Right lobe of liver (tissue), 6 donors: ENCODE measurements around the gene LDHB. TPM values are rescaled to one million over a fixed set of nuclear protein-coding genes. Genes with fewer than 3 reads are reported as not detected.

Experiments
- ATAC-seq, 4 donors: fragments of 200-7000 bp; cut with Tn5 transposase; one replicate each; pipeline ENCODE4 v1.9.1; 2020; ENCODE audit warnings: mild to moderate bottlenecking in 4 of 4, moderate library complexity in 4 of 4
- DNase-seq, 3 donors: peaks; one replicate each; pipeline ENCODE4 v3.0.0-alpha.2; 2020
- H3K27ac ChIP-seq, 3 donors: fragments of 200-600 bp; one replicate each; pipeline ENCODE4 v1.8.0; 2022
- H3K27me3 ChIP-seq, 2 donors: fragments of 200-600 bp; one replicate each; pipeline ENCODE4 v1.8.0; 2022
- H3K36me3 ChIP-seq, 4 donors: fragments of 200-600 bp; sonication (generic) in 1 of 4; one replicate each; pipeline versions ENCODE4 v1.5.1 to v1.8.0; 2017 to 2022; ENCODE audit warnings: control low read depth in 1 of 4
- H3K4me1 ChIP-seq, 4 donors: fragments of 200-600 bp; sonication (generic) in 1 of 4; one replicate each; pipeline versions ENCODE4 v1.5.1 to v1.8.0; 2017 to 2022; ENCODE audit warnings: control low read depth in 1 of 4
- H3K4me3 ChIP-seq, 3 donors: fragments of 200-600 bp; one replicate each; pipeline ENCODE4 v1.8.0; 2022
- H3K9me3 ChIP-seq, 4 donors: fragments of 200-600 bp; sonication (generic) in 1 of 4; one replicate each; pipeline versions ENCODE4 v1.5.1 to v1.8.0; 2017 to 2022; ENCODE audit warnings: control low read depth in 1 of 4
- POLR2A ChIP-seq: fragments of 450-650 bp; IDR thresholded peaks from one replicate; pipeline ENCODE4 v1.6.1; 2017; ENCODE audit warnings: antibody characterized with exemption, mild to moderate bottlenecking
- WGBS: methylation state at CpG from one replicate; pipeline ENCODE4 v1.1.6; 2018; ENCODE audit warnings: low coverage, low lambda C conversion rate; ENCODE audit not compliant: insufficient coverage; ENCODE audit errors: missing lambda C conversion rate; 5-methylcytosine and 5-hydroxymethylcytosine counted together
- intact Hi-C, 2 donors: fragments of 100-400 bp; cut with DNase I; formaldehyde crosslinking; loops; one replicate each; pipeline versions ENCODE4 v1.11.2 to v1.14.1; 2022
- total RNA-seq, 6 experiments: library from RNA; depleted of rRNA in 2 of 6; stranded (reverse); fragments of >200 nt in 2 of 6; fragmentation: NEBNext Ultra II Directional in 3 of 6; extraction: Animal tissue kit (Norgen Biotek cat#: 25700) in 3 of 6; gene quantifications; one replicate each; pipeline versions ENCODE4 v1.1.0 to v1.2.4, GENCODE V29; 2016 to 2023
- TF ChIP-seq, protein P1 (sequence below), 4 donors: fragments of 200-600 bp in 3 of 4; fragments of 450-650 bp in 1 of 4; IDR thresholded peaks; one replicate each; pipeline versions ENCODE4 v1.5.1 to v1.8.0; 2016 to 2022; ENCODE audit warnings: antibody characterized with exemption in 4 of 4, mild to moderate bottlenecking in 2 of 4
- donor health status: DM: no; HTN: yes; CAD: no.
- donor health status: DM: no; HTN: no; CAD: no.
- donor health status: DM: no; HTN: no; CAD: no.
- donor health status: DM: no; HTN: yes; CAD: no.
- donor health status: DM: no; HTN: yes; CAD: no.

The LDHB gene
- total RNA-seq, 6 experiments from 2014 or later = 12.4 to 28.1 (median 17.8) TPM

DNA sequence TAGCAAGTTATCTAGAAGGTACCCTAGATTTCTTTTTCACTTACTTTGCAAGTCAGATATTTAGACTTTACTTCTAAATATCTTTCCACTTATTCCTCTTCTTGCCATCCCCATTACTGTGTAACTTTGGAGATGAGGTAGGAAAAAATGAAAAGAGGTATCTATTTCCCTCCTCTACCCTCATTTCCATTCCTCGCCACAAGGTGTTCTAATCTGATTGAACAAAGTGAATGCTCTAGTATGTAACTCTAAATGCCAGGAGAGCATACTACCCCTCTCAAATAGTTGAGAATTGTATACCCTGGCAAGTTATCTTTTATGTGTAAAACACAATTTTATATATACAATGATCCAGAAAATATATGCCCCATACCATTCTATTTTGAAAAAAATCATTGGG, 1.7 kb upstream of the LDHB start:
- H3K27me3 ChIP-seq = no peaks in the 10 kb centered on the region
- no peak for DNase-seq
- intact Hi-C loops = no loop called here
- no peak for TF ChIP-seq POLR2A
- TF ChIP-seq, protein P1, sequence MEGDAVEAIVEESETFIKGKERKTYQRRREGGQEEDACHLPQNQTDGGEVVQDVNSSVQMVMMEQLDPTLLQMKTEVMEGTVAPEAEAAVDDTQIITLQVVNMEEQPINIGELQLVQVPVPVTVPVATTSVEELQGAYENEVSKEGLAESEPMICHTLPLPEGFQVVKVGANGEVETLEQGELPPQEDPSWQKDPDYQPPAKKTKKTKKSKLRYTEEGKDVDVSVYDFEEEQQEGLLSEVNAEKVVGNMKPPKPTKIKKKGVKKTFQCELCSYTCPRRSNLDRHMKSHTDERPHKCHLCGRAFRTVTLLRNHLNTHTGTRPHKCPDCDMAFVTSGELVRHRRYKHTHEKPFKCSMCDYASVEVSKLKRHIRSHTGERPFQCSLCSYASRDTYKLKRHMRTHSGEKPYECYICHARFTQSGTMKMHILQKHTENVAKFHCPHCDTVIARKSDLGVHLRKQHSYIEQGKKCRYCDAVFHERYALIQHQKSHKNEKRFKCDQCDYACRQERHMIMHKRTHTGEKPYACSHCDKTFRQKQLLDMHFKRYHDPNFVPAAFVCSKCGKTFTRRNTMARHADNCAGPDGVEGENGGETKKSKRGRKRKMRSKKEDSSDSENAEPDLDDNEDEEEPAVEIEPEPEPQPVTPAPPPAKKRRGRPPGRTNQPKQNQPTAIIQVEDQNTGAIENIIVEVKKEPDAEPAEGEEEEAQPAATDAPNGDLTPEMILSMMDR (IDR thresholded peaks at IDR 0.05) = no peak
- H3K27ac ChIP-seq = no peak overlapping the region
- no peaks in the 10 kb centered on the region for H3K36me3 ChIP-seq
- H3K4me3 ChIP-seq = no peak overlapping the region
- H3K9me3 ChIP-seq = no peaks in the 10 kb centered on the region
- no peak for ATAC-seq
- 72% methylated on average over 1 of the region's 1 CpG for WGBS
- H3K4me1 ChIP-seq = no peaks in the 10 kb centered on the region

DNA sequence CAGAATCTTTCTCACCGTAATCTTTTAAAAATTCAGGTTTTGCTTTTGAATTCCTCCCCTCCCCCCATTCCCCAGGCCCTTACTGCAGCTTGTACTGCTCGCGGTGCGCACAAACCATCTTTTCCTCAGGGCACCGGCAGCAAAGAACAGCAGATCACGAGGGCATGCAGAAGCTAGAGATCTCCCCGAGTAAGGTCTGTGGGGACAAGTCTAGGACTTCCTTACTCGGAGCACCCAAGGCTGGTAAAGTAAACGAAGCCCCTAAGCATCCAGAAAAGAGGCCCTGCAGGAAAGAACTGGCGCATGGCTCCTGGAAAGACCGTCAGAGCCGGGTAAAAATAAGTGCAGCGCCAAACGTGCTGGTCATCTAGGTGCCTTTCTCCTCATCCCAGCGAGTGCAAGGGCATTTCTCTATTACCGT, 727 bp downstream of the LDHB start:
- H3K4me3 ChIP-seq = peak overlapping the region; percentile 50 to 61 (median 55)
- H3K27me3 ChIP-seq = no peaks in the 10 kb centered on the region
- TF ChIP-seq POLR2A = no peak
- TF ChIP-seq, protein P1 (IDR thresholded peaks at IDR 0.05) = no peak
- intact Hi-C loops = no loop called here
- H3K4me1 ChIP-seq = no peaks in the 10 kb centered on the region
- ATAC-seq (peak; percentile 37 to 52 (median 43)), DNase-seq (no peak)
- H3K9me3 ChIP-seq = no peaks in the 10 kb centered on the region
- H3K27ac ChIP-seq = peak overlapping the region; percentile 32 to 67 (median 62)
- H3K36me3 ChIP-seq = no peaks in the 10 kb centered on the region
- WGBS = 24% methylated on average over 12 of the region's 16 CpGs

DNA sequence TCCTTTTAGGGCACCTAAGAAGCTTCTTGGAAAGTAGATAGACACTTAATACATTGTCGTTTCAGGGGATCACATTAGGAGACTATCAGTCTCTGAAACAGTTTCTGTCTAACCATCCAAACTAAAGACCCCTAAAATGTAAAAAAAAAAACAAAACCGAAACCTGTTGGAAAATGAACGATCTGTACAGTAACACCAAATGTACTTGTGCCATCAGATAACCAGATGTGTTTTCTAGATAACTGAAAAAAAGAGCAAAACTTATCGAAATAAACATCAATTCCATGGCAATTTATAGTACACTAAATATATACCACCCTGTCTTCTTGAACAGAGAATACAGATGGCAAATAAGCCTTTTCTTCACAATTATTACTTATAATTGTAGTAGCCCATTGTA, 2.1 kb downstream of the LDHB start:
- no peak for TF ChIP-seq POLR2A
- TF ChIP-seq, protein P1 (IDR thresholded peaks at IDR 0.05) = no peak
- no peak overlapping the region for H3K27ac ChIP-seq
- no peaks in the 10 kb centered on the region for H3K9me3 ChIP-seq
- 58% methylated on average over 4 of the region's 4 CpGs for WGBS
- no peaks in the 10 kb centered on the region for H3K4me1 ChIP-seq
- intact Hi-C loops = no loop called here
- DNase-seq = no peak
- no peak overlapping the region for H3K4me3 ChIP-seq
- no peaks in the 10 kb centered on the region for H3K27me3 ChIP-seq
- H3K36me3 ChIP-seq = no peaks in the 10 kb centered on the region
- no peak for ATAC-seq

DNA sequence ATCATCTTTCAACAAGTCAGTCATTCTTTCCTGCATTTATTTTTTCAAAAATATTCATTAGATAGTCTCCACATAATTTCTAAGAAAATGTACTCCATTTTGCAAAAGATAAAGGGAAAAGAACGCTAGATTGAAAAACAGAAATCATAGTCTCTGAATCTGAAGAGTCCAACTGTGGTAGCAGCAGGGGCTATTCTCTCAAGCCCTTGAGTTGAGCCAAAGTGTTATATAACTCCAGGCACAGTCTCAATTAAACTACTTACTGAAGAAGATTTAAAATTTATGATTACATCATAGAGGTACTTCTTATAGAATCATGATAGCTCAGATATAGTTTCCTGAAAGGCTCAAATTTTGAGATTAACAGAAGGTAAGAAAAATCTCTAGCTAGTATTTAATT, 5.8 kb downstream of the LDHB start:
- H3K4me1 ChIP-seq = no peaks in the 10 kb centered on the region
- WGBS = 90% methylated on average over 1 of the region's 1 CpG
- no peaks in the 10 kb centered on the region for H3K9me3 ChIP-seq
- no peak for ATAC-seq
- H3K27ac ChIP-seq = no peak overlapping the region
- DNase-seq = no peak
- TF ChIP-seq POLR2A = no peak
- TF ChIP-seq, protein P1 (IDR thresholded peaks at IDR 0.05) = no peak
- no peaks in the 10 kb centered on the region for H3K27me3 ChIP-seq
- peaks cover 0 to 1% (median 0%) of the 10 kb centered on the region in 4 donors for H3K36me3 ChIP-seq
- intact Hi-C loops = no loop called here
- no peak overlapping the region for H3K4me3 ChIP-seq

DNA sequence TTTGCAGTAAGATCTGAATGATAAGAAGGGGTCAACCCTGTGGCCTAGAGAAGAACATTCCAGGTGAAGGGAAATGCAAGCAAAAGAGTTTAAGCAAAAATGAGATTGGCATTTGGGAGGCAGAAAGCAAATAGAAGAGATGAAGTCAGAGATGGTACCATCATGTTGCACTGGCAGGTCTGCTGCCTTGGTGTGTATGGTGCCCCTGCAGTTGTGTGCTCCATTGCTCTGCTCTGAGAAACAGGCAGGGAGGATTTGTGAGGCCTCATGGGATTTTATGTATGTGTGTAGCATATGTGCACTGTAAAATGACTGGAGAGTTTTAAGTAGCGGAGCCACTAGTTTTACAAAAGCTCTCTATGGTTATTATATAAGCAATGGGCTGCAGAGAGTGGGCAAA, 6.6 kb downstream of the LDHB start:
- WGBS = 100% methylated on average over 1 of the region's 1 CpG
- TF ChIP-seq POLR2A = no peak
- TF ChIP-seq, protein P1 (IDR thresholded peaks at IDR 0.05) = no peak
- no peak overlapping the region for H3K27ac ChIP-seq
- H3K4me1 ChIP-seq = no peaks in the 10 kb centered on the region
- no peaks in the 10 kb centered on the region for H3K9me3 ChIP-seq
- H3K4me3 ChIP-seq = no peak overlapping the region
- H3K36me3 ChIP-seq = peaks cover 0 to 4% (median 0%) of the 10 kb centered on the region in 4 donors
- intact Hi-C loops = no loop called here
- H3K27me3 ChIP-seq = no peaks in the 10 kb centered on the region
- ATAC-seq = no peak
- no peak for DNase-seq
